Measurements from ENCODE around the gene GRIA2. TPM values are rescaled to one million over a fixed set of nuclear protein-coding genes. Genes with fewer than 3 reads are reported as not detected.

The GRIA2 gene
- total RNA-seq, 2 experiments from 2014 or later, result not detected

GRCh38 chr4:157196046-157196445 lies 24.5 kb upstream of the GRIA2 start:
- H4K20me1 ChIP-seq (ENCODE audit: insufficient read depth, low read length), result no peaks in the 10 kb centered on the region
- POLR2A ChIA-PET, result no interaction called here
- H3K4me3 ChIP-seq (ENCODE audit: low read depth, low read length, poor library complexity, severe bottlenecking), result no peak overlapping the region
- no peak for TF ChIP-seq EZH2phosphoT487 (IDR thresholded peaks at IDR 0.05; ENCODE audit: borderline replicate concordance, low read depth, low read length)
- TF ChIP-seq CTCF (conservative IDR thresholded peaks at IDR 0.05; ENCODE audit: low read length), result no peak
- intact Hi-C loops (cut with micrococcal nuclease; ENCODE audit: unreplicated experiment), result no loop called here
- DNase-seq (ENCODE audit: low spot score), result no peak
- no peak overlapping the region for H3K27ac ChIP-seq (ENCODE audit: low read depth, low read length, poor library complexity, severe bottlenecking)
- no TSS peak for BruUV-seq (replicated peaks)
- no peaks in the 10 kb centered on the region for H3K4me1 ChIP-seq (ENCODE audit: insufficient read depth, low read length, poor library complexity, severe bottlenecking)
- H3K9me2 ChIP-seq (ENCODE audit: insufficient read depth, low read length), result no peaks in the 10 kb centered on the region
- no peaks in the 10 kb centered on the region for H3K9me3 ChIP-seq (ENCODE audit: low read length)
- no peak overlapping the region for H3K4me2 ChIP-seq (ENCODE audit: low read length)
- no peaks in the 10 kb centered on the region for H3K36me3 ChIP-seq (ENCODE audit: insufficient read depth, low read length)
- CTCF ChIA-PET (ENCODE audit: unreplicated experiment), result no interaction called here
- no peak overlapping the region for H2AFZ ChIP-seq (ENCODE audit: low read length)
- no peaks in the 10 kb centered on the region for H3K79me2 ChIP-seq (ENCODE audit: insufficient read depth, low read depth, low read length)

- DNase-seq (ENCODE audit: low spot score), result no peak
- ChIA-PET CTCF (ENCODE audit: unreplicated experiment) (no interaction called here), POLR2A (no interaction called here)
- no peak overlapping the region for H3K27ac ChIP-seq (ENCODE audit: low read depth, low read length, poor library complexity, severe bottlenecking)
- H3K4me3 ChIP-seq (ENCODE audit: low read depth, low read length, poor library complexity, severe bottlenecking), result no peak overlapping the region
- TF ChIP-seq CTCF (conservative IDR thresholded peaks at IDR 0.05; ENCODE audit: low read length) (peak; percentile 57), EZH2phosphoT487 (IDR thresholded peaks at IDR 0.05; ENCODE audit: borderline replicate concordance, low read depth, low read length) (no peak)
- intact Hi-C loops (cut with micrococcal nuclease; ENCODE audit: unreplicated experiment), result no loop called here
- no peaks in the 10 kb centered on the region for H3K36me3 ChIP-seq (ENCODE audit: insufficient read depth, low read length)
- BruUV-seq (replicated peaks), result no TSS peak
- no peak overlapping the region for H2AFZ ChIP-seq (ENCODE audit: low read length)
- no peak overlapping the region for H3K4me2 ChIP-seq (ENCODE audit: low read length)
- H3K79me2 ChIP-seq (ENCODE audit: insufficient read depth, low read depth, low read length), result no peaks in the 10 kb centered on the region
- no peaks in the 10 kb centered on the region for H3K9me2 ChIP-seq (ENCODE audit: insufficient read depth, low read length)
- no peaks in the 10 kb centered on the region for H3K9me3 ChIP-seq (ENCODE audit: low read length)
- no peaks in the 10 kb centered on the region for H4K20me1 ChIP-seq (ENCODE audit: insufficient read depth, low read length)
- H3K4me1 ChIP-seq (ENCODE audit: insufficient read depth, low read length, poor library complexity, severe bottlenecking), result no peaks in the 10 kb centered on the region
Measured at GRCh38 chr4:157204634-157205244, 15.8 kb upstream of the GRIA2 start.

GRCh38 chr4:157217708-157218107 lies 2.8 kb upstream of the GRIA2 start:
- Histone ChIP-seq H3K9me3 (ENCODE audit: low read length) (no peaks in the 10 kb centered on the region), H4K20me1 (ENCODE audit: insufficient read depth, low read length) (no peaks in the 10 kb centered on the region), H3K27ac (ENCODE audit: low read depth, low read length, poor library complexity, severe bottlenecking) (no peak overlapping the region), H3K79me2 (ENCODE audit: insufficient read depth, low read depth, low read length) (no peaks in the 10 kb centered on the region), H3K4me2 (ENCODE audit: low read length) (no peak overlapping the region), H3K36me3 (ENCODE audit: insufficient read depth, low read length) (no peaks in the 10 kb centered on the region), H3K4me1 (ENCODE audit: insufficient read depth, low read length, poor library complexity, severe bottlenecking) (no peaks in the 10 kb centered on the region), H3K9me2 (ENCODE audit: insufficient read depth, low read length) (no peaks in the 10 kb centered on the region), H2AFZ (ENCODE audit: low read length) (no peak overlapping the region), H3K4me3 (ENCODE audit: low read depth, low read length, poor library complexity, severe bottlenecking) (no peak overlapping the region)
- no TSS peak for BruUV-seq (replicated peaks)
- ChIA-PET POLR2A (no interaction called here), CTCF (ENCODE audit: unreplicated experiment) (no interaction called here)
- TF ChIP-seq EZH2phosphoT487 (IDR thresholded peaks at IDR 0.05; ENCODE audit: borderline replicate concordance, low read depth, low read length), result no peak
- TF ChIP-seq CTCF (conservative IDR thresholded peaks at IDR 0.05; ENCODE audit: low read length), result peak; percentile 72
- intact Hi-C loops (cut with micrococcal nuclease; ENCODE audit: unreplicated experiment), result loop anchor here (5.0 kb wide), 1 partner anchor 760 kb away; no protein-coding TSS in a partner anchor
- DNase-seq (ENCODE audit: low spot score), result peak; percentile 1
